GM19043 (cell line): Measurements from ENCODE around the gene AHCYL1.
"Not testable (repeated sequence)": the region's sequence is repeated elsewhere in the genome, so short reads cannot be mapped to it uniquely, and the experiment has no call there.

Experiments used
- ATAC-seq: cut with Tn5 transposase; IDR thresholded peaks from one replicate; pipeline ENCODE4 v1.9.1; 2021; ENCODE audit warnings: low read depth; ENCODE audit not compliant: unreplicated experiment

AHCYL1 gene

DNA sequence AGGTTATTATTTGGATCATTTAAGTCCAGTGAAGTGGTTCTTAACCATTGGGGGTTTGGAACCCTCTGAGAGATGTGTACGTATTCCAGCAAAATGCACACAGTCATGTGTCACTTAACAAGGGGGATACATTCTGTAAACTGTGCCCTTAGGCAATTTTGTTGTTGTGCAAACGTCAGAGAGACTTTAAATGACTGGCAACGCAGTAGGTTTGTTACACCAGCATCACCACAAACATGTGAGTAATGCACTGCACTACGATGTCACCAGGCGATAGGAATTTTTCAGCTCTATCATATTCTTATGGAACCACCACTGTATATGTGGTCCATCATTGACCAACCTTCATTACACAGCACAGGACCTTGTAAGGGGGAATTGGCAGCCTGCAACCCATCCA, 11.9 kb downstream of the AHCYL1 start:
- ATAC-seq = no peak

DNA sequence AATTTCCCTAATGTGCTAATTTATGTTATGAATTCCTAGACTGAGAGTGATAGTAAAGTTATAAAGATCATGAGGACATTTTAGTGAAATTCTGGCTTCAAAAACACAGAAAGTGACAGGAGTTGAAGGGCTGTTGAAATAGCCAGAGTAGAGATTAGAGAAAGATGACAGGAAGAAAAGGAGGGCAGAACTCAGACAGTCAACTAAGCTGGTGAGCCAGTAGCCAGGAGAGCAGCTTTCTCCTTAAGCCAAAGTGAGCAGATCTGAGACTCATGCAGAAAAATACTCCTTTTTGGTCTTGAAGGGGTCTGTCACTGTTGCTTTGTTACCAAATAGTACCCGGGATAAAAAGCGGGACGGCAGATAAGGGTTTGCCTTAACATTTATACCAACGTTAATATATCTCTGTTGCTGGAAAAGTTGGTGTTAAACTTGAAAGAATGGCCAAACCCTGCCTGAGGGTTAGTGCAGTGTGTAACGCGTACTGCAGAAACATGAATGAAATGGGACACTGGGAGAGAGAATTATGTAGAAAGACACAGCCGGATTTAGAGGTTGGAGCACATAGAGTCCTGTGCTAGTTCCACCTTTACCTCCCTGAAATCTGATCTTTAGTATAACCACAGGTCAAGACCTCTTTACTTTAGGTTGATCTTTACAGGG, 12.8 kb downstream of the AHCYL1 start:
- no peak for ATAC-seq

DNA sequence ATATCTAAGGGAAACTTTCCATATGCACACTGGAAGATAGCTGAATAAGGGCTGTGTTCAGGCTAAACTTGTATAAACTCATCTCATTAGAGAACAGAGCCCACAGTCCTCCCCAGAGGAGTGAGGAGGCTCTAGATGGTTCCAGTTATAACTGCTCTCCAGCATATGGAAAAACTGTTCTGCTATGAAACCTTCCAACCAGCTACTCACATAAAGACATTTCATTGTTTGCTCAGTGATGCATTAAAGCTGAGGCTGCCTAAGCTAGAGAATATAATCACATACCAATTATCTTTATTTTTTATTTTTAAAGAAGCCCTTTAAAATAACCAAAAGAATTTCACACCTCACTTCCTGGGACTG, 13.3 kb downstream of the AHCYL1 start:
- no peak for ATAC-seq

DNA sequence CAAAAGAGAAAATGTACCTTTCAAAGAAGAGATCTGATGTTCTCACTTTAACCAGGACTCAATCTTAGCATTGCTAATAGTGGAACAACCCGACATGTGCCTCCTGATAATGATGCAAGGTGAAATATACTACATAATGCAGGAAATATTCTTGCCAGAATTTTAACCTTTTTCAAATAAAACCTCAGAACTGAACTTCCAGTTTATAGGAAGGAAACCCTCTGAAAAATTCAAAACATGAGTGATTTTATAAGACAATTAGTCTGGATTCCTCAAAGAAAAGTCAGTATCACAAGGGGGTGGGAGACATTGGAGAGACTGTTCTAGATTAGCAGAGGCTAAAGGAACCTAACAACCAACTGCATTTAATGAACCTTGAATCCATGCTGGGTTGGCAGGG, 18.1 kb downstream of the AHCYL1 start:
- no peak for ATAC-seq

DNA sequence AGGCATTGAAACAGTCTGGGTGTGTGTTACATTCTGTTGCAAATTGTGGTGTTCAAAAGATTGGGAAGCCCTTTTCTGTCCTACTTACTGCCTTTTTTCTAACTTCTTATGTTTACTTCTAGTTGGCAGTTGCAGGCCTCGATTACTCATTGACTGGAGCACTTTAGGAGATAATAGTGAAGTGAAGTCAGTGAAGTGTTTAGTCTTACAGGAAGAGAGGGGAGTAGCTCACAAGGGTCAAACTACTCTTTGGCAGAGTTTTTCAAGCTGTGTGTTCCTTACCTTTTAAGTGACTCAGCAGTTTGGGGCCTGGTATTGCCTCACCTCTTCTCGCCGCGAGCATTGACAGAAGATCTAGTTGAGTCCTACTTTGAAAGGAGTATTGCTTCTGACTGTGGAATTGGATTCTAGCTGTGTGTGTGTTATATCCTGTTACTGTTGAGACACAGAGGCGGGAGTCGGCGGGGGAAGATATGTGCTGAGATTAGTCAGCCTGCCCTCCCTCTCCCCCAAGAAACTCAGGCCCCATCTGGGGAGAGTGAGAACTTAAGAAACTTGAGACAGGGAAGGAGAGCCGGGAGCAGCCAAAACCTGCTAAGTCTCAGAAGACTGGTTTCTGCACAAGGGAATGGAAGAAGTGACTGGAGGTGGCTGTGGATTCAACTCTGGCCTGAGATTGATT, 19.3 kb downstream of the AHCYL1 start:
- peak; percentile 67 for ATAC-seq

DNA sequence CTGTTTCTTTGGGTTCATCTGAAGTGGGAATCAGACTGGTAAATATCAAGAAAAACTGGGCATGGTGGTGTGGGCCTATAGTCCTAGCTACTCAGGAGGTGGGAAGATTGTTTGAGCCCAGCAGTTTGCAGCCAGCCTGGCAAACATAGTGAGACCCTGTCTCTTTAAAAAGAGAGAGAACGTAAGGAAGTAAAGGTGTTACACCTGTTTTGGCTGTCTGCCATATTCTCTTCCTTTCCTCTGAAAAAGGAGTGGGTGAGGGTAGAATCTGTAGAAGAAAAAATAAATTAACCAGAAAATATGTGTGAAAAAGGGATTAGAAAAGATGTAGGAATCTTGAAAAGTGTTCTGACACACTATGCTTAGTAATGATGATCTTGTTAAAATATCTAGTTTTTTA, 20.0 kb downstream of the AHCYL1 start:
- ATAC-seq = no peak

DNA sequence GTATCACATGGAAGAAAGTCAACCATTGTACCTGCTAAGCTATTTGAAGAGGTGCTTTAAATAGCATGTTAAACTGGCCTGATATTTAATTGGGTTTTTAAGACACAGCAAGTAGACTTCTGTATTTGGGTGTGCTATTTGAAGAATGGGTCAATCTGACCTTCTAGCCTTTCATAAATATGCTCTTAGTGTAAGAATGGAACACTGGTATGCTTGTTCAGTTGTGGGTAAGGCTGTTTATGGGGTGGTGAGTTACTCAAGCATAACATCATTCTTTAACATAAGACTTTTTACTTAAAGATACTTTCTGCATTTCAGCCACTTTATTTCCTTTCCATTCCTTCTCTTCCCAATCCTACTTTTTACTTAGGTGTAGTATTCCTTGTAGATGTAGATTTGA, 21.4 kb downstream of the AHCYL1 start:
- no peak for ATAC-seq

DNA sequence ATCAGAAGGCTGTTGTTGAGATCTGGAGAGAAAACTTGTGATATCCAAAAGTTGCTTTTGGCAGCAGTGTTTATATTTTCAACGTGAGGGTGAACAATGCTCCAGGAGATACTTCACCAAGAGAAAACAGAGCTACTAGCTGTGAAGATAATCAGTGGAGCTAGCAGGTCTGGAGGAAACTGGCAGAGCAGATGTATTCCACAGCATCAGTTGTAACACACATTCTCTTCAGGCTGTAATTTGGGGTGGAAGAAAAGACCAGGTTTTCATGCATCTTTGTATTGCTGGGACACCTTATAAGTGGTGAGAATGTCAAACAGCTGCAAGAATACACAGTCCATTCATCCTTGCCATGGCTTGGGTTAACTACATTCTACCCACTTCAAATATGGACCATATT, 22.0 kb downstream of the AHCYL1 start:
- no peak for ATAC-seq

DNA sequence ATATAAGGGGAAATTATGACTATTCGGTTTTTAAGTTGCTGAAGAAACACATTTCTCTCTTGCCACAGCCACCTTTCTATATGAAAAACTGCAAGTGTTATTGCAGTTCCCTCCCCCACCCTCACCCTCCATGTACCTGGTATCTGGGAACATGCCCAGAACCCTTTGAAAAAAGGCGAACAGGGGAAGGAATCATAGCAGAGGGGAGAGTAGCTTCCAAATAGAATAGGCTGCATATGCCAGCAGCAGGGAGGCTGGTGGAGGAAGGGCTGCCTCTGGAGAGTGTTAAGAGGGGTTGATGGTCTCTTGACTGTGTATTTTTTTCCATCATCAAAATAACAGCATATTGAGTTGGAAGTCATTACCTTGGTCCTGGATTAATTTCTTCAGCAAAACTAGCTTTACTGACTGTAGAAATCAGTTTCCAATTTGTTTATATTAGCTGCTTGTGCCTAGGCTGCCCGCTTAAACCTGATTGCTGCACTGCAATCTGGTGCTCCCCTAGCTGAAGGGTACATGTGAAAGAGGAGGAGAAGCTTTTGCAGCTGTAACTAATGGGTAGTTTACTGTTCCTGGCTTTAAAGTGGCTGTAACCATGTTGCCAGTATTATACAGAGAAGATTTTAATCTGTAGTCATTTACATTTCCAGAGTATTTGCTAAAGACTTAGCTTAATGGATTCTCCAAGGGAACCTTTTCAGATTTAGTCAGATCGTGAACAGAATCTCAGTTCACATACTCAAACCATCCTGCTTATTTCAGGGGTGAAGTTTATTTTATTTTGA, 22.7 kb downstream of the AHCYL1 start:
- ATAC-seq = no peak

DNA sequence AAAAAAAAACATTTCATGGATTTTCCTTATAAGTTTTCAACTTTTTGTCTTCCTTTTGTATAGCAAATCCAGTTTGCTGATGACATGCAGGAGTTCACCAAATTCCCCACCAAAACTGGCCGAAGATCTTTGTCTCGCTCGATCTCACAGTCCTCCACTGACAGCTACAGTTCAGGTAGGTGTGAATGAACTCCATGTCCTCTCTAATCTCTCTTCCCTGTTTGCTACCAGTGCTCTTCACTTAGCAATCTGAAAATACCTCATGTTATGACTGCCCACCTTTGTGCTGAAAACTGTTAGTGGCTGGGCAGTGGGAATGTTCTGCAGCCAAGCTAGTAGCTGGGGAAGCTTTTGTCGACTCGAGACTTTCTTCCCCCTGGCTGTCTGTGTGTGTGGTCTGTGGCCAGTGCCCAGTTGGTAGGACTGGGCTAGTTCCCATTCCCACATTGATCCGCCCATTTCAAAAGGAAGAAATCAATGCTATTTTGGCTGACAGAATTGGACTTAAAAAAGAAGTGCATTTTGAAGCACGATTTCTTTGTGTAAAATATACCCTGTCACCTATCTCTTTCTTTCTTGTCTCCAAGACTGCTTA, 24.5 kb downstream of the AHCYL1 start:
- ATAC-seq = no peak

DNA sequence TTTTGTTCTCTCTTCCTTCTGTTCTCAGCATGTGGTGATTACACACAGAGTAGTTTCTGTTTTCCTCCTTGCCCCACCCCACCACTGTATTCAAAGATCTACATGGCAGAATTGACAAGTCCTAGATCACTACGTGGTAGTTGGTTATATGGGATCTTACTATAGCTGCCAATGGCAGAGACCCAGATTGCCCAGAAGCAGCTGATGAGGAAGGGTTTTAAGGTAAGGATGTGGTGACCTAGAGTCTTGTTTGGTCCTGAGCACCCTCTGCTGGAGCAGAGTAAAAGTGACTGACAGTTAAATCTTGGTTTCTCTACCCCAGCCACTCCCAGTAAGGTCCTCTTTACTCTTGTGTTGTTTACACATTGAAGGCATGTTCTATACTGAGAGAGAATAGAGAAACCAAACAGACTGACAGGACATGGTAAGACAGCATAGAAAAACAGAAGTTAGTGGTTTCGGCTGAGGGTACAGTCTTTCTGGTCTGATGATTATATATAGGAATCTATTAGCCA, 27.0 kb downstream of the AHCYL1 start:
- peak; percentile 97 for ATAC-seq

DNA sequence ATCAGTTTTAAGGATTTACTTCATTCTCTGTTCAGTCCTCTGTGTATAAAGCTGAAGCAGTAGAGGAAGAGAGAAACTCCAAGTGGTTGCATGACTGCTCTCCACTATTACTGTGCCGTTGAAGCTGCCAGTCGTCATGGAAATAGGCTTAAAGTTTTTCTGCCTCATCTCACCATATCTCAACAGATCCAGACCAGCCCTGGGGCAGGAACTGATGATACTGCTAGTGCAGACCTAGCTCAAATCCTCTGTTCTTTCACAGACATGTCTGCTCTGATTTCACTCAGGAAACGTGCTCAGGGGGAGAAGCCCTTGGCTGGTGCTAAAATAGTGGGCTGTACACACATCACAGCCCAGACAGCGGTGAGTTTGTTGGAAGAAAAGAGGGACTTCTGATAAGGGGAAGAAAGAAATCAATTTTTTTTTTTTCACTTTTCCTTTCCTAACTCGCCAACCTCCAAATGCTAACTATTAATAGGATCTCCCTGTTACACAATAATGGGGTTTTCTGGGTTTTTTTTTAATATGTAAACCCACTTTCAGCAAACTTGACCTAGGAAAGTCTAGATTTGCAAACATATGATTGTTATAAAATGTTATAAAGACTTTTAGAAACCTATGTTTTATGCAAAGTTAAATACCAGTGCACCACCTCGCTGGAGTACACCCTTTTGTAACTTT, 27.7 kb downstream of the AHCYL1 start:
- peak; percentile 65 for ATAC-seq

DNA sequence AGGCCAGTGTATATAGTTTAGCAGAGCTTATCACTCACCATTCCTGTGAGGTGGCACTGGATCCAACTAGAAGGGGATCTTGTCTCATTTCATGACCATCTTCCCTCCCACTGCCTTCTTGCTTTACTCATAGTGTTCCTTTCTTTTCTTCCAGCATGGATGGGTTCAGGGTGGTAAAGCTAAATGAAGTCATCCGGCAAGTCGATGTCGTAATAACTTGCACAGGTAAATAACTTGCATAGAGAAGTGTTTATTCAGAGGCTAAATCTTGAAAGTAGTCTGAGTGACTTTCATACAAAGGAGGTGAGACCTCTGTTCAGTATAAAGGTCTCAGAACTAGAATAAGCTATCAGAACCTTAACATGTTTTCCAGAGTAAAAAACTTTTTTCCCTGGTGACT, 33.2 kb downstream of the AHCYL1 start:
- ATAC-seq = no peak

DNA sequence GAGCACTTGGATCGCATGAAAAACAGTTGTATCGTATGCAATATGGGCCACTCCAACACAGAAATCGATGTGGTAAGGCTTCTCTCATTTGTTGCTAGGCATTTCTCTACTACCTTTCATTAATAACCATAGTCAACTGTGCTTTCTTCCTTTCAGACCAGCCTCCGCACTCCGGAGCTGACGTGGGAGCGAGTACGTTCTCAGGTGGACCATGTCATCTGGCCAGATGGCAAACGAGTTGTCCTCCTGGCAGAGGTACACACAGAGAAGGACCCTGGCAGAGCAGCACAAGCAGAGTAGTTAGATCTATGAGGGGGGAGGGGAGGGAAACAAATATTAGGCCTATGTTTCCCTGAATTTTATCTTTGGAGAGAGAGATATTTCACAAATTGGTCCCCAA, 33.8 kb downstream of the AHCYL1 start:
- ATAC-seq = no peak

DNA sequence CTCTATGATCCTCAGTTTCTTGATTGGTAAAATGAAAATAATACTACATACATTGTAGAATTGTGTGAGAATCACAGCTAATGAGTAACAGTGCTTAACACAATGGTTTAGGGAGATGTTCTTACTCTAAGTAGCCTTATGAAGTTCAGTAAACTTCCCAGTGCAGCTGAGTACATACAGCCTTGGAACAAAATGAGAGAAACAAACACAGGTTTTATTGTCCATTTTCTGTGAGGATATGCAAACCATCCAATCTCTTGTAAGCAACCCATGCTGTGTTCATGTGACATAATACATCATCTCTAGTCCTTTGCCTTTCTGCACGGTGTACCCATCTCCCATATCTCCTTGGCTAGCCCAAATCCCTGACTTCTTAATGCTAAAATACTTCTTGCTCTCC, 35.2 kb downstream of the AHCYL1 start:
- no peak for ATAC-seq

DNA sequence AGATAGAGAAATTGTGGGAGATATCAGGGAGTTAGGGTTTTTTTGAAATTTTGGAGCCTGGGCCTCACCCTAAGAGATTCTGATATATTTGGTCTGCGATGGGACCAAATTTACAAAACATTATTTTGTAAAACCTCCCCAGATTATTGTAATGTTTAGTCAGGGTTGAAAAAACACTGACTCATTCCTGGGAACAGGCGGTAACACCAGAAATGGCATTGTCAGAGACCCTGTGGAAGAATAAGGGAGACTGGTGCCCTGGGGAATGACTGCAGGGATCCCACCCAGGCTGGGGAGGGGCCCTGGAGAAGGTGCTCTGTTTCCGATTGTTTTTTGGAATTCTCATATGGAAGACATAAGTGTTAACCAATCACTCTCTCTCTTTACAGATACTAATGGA, 36.7 kb downstream of the AHCYL1 start:
- no peak for ATAC-seq

DNA sequence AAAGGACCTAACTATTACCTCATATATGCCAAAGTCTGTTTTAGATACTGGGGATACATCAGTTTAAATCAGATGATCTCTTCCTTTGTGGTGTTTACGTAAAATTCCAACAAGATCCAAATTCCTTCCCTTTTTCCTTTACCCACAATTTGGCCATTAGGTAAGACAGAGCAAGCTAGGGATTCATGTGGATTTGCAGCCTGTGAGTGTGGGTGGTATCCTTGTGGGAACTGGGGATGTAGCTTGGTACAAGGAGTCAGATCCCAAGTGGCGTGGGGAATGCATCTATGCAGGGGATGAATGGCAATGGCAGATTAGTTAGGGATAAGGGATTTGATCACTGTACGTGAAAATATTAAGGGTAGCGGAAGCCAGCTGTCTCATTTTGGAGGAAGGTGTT, 40.0 kb downstream of the AHCYL1 start:
- ATAC-seq = no peak

DNA sequence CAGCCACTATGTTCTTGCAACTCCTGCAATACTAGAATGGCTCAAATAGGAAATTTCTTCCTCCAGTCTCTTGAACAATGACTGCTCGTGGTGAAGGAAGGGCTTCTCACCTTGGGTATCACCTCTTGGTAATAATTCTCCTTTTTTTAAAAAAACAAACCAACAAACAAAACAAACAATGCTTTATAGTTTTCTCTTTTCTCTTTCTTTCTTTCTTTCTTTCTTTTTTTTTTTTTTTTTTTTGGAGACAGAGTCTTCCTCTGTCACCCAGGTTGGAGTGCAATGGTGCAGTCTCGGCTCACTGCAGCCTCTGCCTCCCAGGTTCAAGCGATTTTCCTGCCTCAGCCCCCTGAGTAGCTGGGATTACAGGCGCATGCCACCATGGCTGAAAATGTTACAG, 46.1 kb downstream of the AHCYL1 start:
- not testable (repeated sequence) for ATAC-seq

DNA sequence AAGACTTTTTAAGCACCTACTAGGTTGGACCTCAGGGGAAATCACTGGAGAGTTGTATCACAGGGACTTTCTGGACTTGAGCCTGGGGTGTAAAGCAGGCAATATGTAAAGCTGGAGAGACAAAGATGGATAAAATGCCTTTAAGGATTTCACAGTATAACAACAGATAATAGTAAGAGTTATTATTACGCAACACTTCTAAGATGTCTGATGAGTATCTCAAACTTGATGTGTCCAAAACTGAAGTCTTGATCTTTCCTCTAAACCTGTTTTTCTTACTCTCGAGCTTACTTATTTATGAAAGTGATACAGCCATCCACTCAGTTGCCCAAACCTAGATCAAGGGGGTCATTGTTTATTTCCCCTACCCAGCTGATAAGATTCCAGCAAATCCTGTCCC, 47.8 kb downstream of the AHCYL1 start:
- no peak for ATAC-seq

DNA sequence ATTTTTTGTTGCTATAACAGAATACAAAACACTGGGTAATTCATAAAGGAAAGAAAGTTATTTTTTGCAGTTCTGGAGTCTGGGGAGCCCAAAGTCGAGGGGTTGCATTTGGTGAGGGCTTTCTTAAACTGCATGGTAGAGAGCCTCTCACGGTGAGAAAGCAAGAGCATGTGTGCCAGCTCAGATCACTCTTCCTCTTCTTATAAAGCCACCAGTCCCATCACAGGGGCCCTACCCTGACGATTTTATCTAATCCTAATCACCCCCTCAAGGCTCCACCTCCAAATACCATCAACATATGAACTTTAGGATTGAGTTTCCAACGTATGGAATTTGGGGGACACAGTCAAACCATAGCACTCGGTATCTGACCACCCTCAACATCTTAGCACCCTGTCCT, 48.9 kb downstream of the AHCYL1 start:
- ATAC-seq = no peak

DNA sequence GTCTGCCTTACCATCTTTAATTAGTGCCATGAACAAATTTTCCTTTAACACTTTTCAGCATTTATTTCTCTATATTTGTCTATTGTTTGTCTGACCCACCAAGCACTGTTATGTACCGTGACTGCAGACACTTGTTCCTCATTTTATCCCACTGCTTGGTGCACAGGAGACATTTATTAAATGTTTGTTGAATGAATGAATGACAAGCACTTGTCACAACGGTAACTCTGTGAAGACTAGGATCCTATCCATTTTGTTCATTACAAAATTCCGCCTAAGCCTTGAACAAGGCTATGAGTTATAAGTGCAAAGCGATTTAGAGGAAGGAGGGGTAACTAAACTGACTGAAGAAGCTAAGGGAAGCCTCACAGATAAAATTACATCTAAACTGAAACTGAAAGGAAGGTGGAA, 49.5 kb downstream of the AHCYL1 start:
- ATAC-seq = no peak
